Measurements from ENCODE around the gene SLC34A1. TPM values are rescaled to one million over a fixed set of nuclear protein-coding genes. Genes with fewer than 3 reads are reported as not detected.
"Not testable (repeated sequence)": the region's sequence is repeated elsewhere in the genome, so short reads cannot be mapped to it uniquely, and the experiment has no call there.

Gene SLC34A1
- total RNA-seq, 4 donors from 2014 or later: not detected

DNA sequence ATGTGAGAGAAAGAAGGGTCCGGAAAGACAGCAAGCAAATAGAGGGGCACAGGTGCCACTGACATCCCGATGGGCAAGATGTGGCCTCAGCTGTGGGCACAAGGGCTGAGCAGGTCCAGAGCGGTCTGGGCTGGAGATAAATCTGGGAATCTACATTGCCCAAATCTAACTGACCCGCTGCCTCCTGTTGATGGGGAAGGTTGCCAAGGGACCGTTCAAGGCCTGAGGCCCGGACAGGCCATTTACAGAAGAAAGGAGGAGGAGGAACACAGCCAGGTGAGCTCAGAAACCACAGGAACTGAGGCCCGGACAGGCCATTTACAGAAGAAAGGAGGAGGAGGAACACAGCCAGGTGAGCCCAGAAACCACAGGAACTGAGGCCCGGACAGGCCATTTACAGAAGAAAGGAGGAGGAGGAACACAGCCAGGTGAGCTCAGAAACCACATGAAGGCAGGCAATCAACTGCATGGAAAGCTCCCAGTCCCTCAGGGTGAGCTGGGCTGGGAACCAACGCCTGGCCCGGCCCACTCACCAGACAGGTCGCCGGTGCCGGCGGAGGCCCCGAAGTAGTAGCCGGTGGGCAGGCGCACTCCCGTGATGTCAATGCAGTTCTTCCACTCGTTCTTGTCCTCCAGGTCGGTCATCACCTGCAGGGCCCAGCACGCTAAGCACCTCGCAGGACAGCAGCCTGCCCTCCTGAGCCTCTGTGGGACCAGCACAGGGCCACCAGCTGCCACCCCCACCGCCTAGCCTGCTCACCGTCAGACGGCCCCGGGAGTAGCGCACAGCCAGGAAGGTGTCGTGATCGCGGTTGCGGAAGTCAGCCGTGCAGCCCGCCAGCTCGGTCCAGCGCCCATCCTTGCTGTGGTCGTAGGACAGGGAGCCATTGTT, 47.4 kb upstream of the SLC34A1 start:
- no peak for DNase-seq (ENCODE audit: extremely low spot score)
- no peaks in the 10 kb centered on the region for H3K27me3 ChIP-seq
- no peak overlapping the region for H3K4me3 ChIP-seq
- intact Hi-C loops (cut with DNase I): no loop called here
- H3K9me3 ChIP-seq: no peaks in the 10 kb centered on the region
- H3K27ac ChIP-seq (replicated peaks in 1 of 4): no peak overlapping the region
- H3K4me1 ChIP-seq: peaks cover 0 to 16% (median 5%) of the 10 kb centered on the region in 4 donors
- WGBS: 95% methylated on average over 33 of the region's 36 CpGs
- peaks cover 58 to 87% (median 81%) of the 10 kb centered on the region in 4 donors for H3K36me3 ChIP-seq
- TF ChIP-seq, protein P1, sequence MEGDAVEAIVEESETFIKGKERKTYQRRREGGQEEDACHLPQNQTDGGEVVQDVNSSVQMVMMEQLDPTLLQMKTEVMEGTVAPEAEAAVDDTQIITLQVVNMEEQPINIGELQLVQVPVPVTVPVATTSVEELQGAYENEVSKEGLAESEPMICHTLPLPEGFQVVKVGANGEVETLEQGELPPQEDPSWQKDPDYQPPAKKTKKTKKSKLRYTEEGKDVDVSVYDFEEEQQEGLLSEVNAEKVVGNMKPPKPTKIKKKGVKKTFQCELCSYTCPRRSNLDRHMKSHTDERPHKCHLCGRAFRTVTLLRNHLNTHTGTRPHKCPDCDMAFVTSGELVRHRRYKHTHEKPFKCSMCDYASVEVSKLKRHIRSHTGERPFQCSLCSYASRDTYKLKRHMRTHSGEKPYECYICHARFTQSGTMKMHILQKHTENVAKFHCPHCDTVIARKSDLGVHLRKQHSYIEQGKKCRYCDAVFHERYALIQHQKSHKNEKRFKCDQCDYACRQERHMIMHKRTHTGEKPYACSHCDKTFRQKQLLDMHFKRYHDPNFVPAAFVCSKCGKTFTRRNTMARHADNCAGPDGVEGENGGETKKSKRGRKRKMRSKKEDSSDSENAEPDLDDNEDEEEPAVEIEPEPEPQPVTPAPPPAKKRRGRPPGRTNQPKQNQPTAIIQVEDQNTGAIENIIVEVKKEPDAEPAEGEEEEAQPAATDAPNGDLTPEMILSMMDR (IDR thresholded peaks at IDR 0.05): no peak

DNA sequence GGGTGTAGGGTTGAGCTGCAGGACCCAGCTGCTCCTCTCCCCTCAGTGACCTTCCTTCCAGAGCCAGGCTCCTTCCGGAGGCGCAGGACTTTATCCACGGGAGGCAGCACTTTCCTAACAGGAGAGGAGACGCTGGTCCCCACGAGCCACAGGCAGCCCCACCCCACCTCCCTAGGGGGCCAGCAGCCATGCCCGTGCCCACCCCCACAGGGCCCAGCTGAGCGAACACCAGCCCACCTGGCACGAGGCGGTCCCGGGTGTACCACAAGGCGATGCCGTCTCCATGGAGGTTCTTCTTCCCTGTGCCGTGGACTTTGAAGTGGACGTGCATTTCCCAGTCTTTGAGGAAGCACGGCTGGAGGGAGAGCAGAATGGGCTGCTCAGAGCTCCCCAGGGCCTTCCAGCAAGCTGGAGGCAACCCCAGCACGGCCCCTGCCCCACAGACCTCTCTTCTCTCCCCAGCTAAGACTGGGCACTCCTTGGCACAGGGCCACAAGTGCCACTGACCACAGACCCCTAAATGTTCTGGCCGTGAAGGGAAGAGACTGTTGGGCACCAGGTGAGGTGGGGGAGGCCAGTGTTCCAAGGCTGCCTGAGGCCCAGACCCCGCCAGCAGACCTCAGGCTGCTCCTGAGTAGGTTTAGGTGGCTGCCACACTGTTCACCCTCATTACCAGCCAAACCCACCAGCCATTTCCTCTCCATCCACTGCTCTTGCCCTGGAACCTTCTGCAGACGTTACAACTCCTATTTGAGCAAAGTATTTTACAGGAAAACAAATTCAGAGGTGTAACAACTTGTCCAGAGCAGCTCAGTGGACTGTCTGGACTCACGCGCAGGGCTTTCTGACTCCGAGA, 45.8 kb upstream of the SLC34A1 start:
- H3K4me3 ChIP-seq: no peak overlapping the region
- TF ChIP-seq POLR2A (IDR thresholded peaks at IDR 0.05; ENCODE audit: low read depth) (no peak), EP300 (IDR thresholded peaks at IDR 0.05) (no peak), POLR2AphosphoS5 (IDR thresholded peaks at IDR 0.05) (no peak)
- TF ChIP-seq, protein P1 (IDR thresholded peaks at IDR 0.05): no peak
- WGBS: 86% methylated on average over 20 of the region's 22 CpGs
- peaks cover 42 to 86% (median 69%) of the 10 kb centered on the region in 4 donors for H3K36me3 ChIP-seq
- H3K27ac ChIP-seq (replicated peaks in 1 of 4): no peak overlapping the region
- intact Hi-C loops (cut with DNase I): no loop called here
- DNase-seq (ENCODE audit: extremely low spot score): no peak
- H3K4me1 ChIP-seq: peaks cover 0 to 16% (median 5%) of the 10 kb centered on the region in 4 donors
- H3K27me3 ChIP-seq: no peaks in the 10 kb centered on the region
- H3K9me3 ChIP-seq: no peaks in the 10 kb centered on the region

DNA sequence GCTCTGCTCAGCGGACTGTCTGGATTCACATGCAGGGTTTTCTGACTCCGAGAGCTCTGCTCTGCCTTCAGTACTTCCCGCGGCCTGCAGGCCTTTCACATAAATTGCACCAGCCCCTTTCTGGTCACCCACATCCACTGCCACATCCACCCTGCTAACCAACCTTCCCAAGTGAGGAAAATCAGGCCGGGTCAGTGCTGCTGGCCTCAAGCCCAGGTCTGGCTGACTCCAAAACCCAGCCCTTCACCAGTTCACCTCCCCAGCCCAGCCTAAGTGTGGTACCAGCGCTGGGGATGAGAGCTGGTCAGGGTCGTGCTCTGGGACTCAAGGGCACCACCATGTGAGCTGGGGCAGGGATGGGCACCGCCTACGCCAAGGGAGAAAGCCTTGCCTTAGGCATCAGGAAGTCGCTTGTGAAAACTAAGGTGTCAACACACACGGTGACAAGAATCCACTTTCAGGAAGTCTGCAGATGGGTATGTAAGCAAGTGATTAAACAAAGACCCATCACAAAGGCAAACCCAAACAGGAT, 45.1 kb upstream of the SLC34A1 start:
- no peaks in the 10 kb centered on the region for H3K9me3 ChIP-seq
- 69% methylated on average over 11 of the region's 11 CpGs for WGBS
- intact Hi-C loops (cut with DNase I): no loop called here
- no peak overlapping the region for H3K27ac ChIP-seq (replicated peaks in 1 of 4)
- H3K4me1 ChIP-seq: peaks cover 0 to 16% (median 5%) of the 10 kb centered on the region in 4 donors
- H3K4me3 ChIP-seq: no peak overlapping the region
- TF ChIP-seq POLR2AphosphoS5 (IDR thresholded peaks at IDR 0.05) (no peak), POLR2A (IDR thresholded peaks at IDR 0.05; ENCODE audit: low read depth) (no peak), EP300 (IDR thresholded peaks at IDR 0.05) (no peak)
- TF ChIP-seq, protein P1 (IDR thresholded peaks at IDR 0.05): no peak
- DNase-seq (ENCODE audit: extremely low spot score): no peak
- peaks cover 35 to 84% (median 64%) of the 10 kb centered on the region in 4 donors for H3K36me3 ChIP-seq
- H3K27me3 ChIP-seq: no peaks in the 10 kb centered on the region

DNA sequence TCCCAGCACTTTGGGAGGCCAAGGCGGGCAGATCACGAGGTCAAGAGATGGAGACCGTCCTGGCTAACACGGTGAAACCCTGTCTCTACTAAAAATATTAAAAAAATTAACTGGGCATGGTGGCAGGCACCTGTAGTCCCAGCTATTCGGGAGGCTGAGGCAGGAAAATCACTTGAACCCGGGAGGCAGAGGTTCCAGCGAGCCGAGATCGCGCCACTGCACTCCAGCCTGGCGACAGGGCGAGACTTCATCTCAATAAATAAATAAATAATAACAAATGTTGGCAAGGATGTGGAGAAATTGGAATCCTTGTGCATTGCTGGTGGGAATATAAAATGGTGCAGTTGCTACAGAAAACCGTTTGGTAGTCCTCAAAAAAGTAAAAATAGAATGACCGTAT, 41.2 kb upstream of the SLC34A1 start:
- H3K9me3 ChIP-seq; H3K27ac ChIP-seq (replicated peaks in 1 of 4); H3K27me3 ChIP-seq; DNase-seq (ENCODE audit: extremely low spot score); intact Hi-C loops (cut with DNase I); H3K4me3 ChIP-seq: not testable (repeated sequence)
- WGBS: 91% methylated on average over 14 of the region's 14 CpGs
- Histone ChIP-seq H3K4me1 (peaks cover 0 to 33% (median 15%) of the 10 kb centered on the region in 4 donors), H3K36me3 (peaks cover 0 to 65% (median 38%) of the 10 kb centered on the region in 4 donors)

DNA sequence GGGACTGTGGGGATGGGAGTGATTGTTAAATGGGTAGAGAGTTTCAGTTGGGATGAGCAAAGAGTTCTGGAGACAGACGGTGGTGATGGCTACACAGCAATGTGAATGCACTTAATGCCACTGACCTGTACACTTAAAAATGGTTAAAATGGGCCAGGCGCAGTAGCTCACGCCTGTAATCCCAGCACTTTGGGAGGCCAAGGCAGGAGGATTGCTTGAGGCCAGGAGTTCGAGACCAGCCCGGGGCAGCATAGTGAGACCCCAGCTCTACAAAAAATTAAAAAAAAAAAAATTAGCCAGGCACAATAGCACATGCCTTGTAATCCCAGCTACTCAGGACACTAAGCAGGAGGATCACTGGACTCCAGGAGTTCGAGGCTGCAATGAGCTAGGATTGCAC, 40.5 kb upstream of the SLC34A1 start:
- WGBS: 95% methylated on average over 6 of the region's 6 CpGs
- intact Hi-C loops (cut with DNase I): no loop called here
- DNase-seq (ENCODE audit: extremely low spot score): no peak
- Histone ChIP-seq H3K4me1 (peaks cover 0 to 35% (median 22%) of the 10 kb centered on the region in 4 donors), H3K27me3 (no peaks in the 10 kb centered on the region), H3K9me3 (no peaks in the 10 kb centered on the region), H3K4me3 (no peak overlapping the region), H3K36me3 (peaks cover 0 to 58% (median 32%) of the 10 kb centered on the region in 4 donors), H3K27ac (replicated peaks in 1 of 4) (no peak overlapping the region)
- TF ChIP-seq POLR2AphosphoS5 (IDR thresholded peaks at IDR 0.05) (no peak), POLR2A (IDR thresholded peaks at IDR 0.05; ENCODE audit: low read depth) (no peak), EP300 (IDR thresholded peaks at IDR 0.05) (no peak)
- TF ChIP-seq, protein P1 (IDR thresholded peaks at IDR 0.05): no peak

Measured in esophagus muscularis mucosa (tissue), 4 donors.